ENCODE measurements around the gene KDM6B.

KDM6B gene

DNA sequence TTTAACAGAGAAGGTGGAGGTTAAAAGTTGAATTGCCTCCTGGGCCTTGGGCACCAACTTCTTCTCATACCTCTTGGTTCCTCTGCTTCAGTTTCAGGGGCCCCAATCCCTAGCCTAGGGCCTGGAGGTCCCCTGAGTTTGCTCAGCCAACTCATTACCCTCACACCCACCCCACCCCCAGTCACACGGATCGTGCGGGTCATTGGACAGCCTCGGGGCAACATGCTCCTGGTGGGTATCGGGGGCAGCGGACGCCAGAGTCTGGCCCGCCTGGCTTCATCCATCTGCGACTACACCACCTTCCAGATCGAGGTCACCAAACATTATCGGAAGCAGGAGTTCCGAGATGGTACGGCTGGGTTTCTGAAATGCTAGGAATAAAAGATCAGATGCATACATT, 36.0 kb upstream of the KDM6B start:
- Histone ChIP-seq H3K4me2 (ENCODE audit: low read depth, low read length) (no peak overlapping the region), H3K79me2 (ENCODE audit: low read length) (no peaks in the 10 kb centered on the region), H3K27ac (ENCODE audit: low read length) (no peak overlapping the region), H3K4me1 (ENCODE audit: low read length) (no peaks in the 10 kb centered on the region), H3K9ac (ENCODE audit: low read length) (no peak overlapping the region), H3K4me3 (ENCODE audit: low read length) (no peak overlapping the region), H3K27me3 (replicated peaks; ENCODE audit: insufficient read depth, low read length) (peaks cover 87% of the 10 kb centered on the region), H3K9me3 (replicated peaks; ENCODE audit: insufficient read depth, low read length) (no peaks in the 10 kb centered on the region), H2AFZ (ENCODE audit: low read length) (no peak overlapping the region), H3F3A (ENCODE audit: insufficient read depth, low read length) (no peaks in the 10 kb centered on the region), H4K20me1 (ENCODE audit: insufficient read depth, low read length) (no peaks in the 10 kb centered on the region), H3K9me2 (replicated peaks; ENCODE audit: insufficient read depth, low read length) (no peaks in the 10 kb centered on the region), H3K36me3 (replicated peaks; ENCODE audit: insufficient read depth, low read length) (no peaks in the 10 kb centered on the region)
- DNase-seq, result no peak
- no peak for TF ChIP-seq EZH2phosphoT487 (IDR thresholded peaks at IDR 0.05; ENCODE audit: low read length)
- no peak for TF ChIP-seq CTCF (IDR thresholded peaks at IDR 0.05; ENCODE audit: low read length)
- no peak for TF ChIP-seq EZH2 (optimal IDR thresholded peaks at IDR 0.05; ENCODE audit: low read depth, low read length)

DNA sequence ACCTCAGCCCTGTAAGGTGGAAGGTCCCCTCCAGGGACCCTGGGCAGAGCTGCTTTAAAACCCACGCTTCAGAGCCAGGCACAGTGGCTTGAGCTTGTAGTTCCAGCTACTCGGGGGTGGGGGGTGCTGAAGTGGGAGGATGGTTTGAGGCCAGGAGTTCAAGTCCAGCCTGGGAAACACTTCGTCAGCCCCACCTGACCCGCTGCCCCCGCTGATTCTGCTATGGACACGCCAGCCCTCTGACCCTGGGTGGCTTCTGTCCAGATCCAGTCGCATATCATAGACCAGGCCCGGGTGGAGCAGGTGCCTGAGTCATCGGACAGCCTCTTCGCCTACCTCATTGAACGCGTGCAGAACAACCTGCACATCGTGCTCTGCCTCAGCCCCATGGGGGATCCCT, 35.2 kb upstream of the KDM6B start:
- no peak overlapping the region for H3K9ac ChIP-seq (ENCODE audit: low read length)
- H3K36me3 ChIP-seq (replicated peaks; ENCODE audit: insufficient read depth, low read length), result no peaks in the 10 kb centered on the region
- TF ChIP-seq EZH2phosphoT487 (IDR thresholded peaks at IDR 0.05; ENCODE audit: low read length) (no peak), EZH2 (optimal IDR thresholded peaks at IDR 0.05; ENCODE audit: low read depth, low read length) (no peak), CTCF (IDR thresholded peaks at IDR 0.05; ENCODE audit: low read length) (no peak)

GRCh38 chr17:7803981-7804380, 30.0 kb upstream of the KDM6B start:
- H4K20me1 ChIP-seq (ENCODE audit: insufficient read depth, low read length), result no peaks in the 10 kb centered on the region
- DNase-seq, result no peak
- peaks cover 88% of the 10 kb centered on the region for H3K27me3 ChIP-seq (replicated peaks; ENCODE audit: insufficient read depth, low read length)
- no peaks in the 10 kb centered on the region for H3K79me2 ChIP-seq (ENCODE audit: low read length)
- no peaks in the 10 kb centered on the region for H3K9me2 ChIP-seq (replicated peaks; ENCODE audit: insufficient read depth, low read length)
- no peaks in the 10 kb centered on the region for H3K9me3 ChIP-seq (replicated peaks; ENCODE audit: insufficient read depth, low read length)
- no peaks in the 10 kb centered on the region for H3F3A ChIP-seq (ENCODE audit: insufficient read depth, low read length)
- no peak for TF ChIP-seq EZH2phosphoT487 (IDR thresholded peaks at IDR 0.05; ENCODE audit: low read length)
- TF ChIP-seq EZH2 (optimal IDR thresholded peaks at IDR 0.05; ENCODE audit: low read depth, low read length), result no peak
- no peak for TF ChIP-seq CTCF (IDR thresholded peaks at IDR 0.05; ENCODE audit: low read length)
- no peaks in the 10 kb centered on the region for H3K36me3 ChIP-seq (replicated peaks; ENCODE audit: insufficient read depth, low read length)
- no peaks in the 10 kb centered on the region for H3K4me1 ChIP-seq (ENCODE audit: low read length)
- H3K4me3 ChIP-seq (ENCODE audit: low read length), result no peak overlapping the region
- no peak overlapping the region for H3K4me2 ChIP-seq (ENCODE audit: low read depth, low read length)
- H2AFZ ChIP-seq (ENCODE audit: low read length), result no peak overlapping the region
- no peak overlapping the region for H3K9ac ChIP-seq (ENCODE audit: low read length)
- H3K27ac ChIP-seq (ENCODE audit: low read length), result no peak overlapping the region

More for the DNA sequence above, 35.2 kb upstream of the KDM6B start:
- no peaks in the 10 kb centered on the region for H4K20me1 ChIP-seq (ENCODE audit: insufficient read depth, low read length)
- H3K4me3 ChIP-seq (ENCODE audit: low read length), result no peak overlapping the region
- no peaks in the 10 kb centered on the region for H3K9me2 ChIP-seq (replicated peaks; ENCODE audit: insufficient read depth, low read length)
- H3K4me1 ChIP-seq (ENCODE audit: low read length), result no peaks in the 10 kb centered on the region
- peaks cover 86% of the 10 kb centered on the region for H3K27me3 ChIP-seq (replicated peaks; ENCODE audit: insufficient read depth, low read length)
- no peaks in the 10 kb centered on the region for H3K79me2 ChIP-seq (ENCODE audit: low read length)
- H2AFZ ChIP-seq (ENCODE audit: low read length), result no peak overlapping the region
- no peaks in the 10 kb centered on the region for H3F3A ChIP-seq (ENCODE audit: insufficient read depth, low read length)
- H3K27ac ChIP-seq (ENCODE audit: low read length), result no peak overlapping the region
- H3K4me2 ChIP-seq (ENCODE audit: low read depth, low read length), result no peak overlapping the region
- H3K9me3 ChIP-seq (replicated peaks; ENCODE audit: insufficient read depth, low read length), result no peaks in the 10 kb centered on the region
- no peak for DNase-seq

Measured in MM.1S (cell line).